Stimulated activated CD8-positive, alpha-beta memory T cell treated with anti-CD3 and anti-CD28 coated beads, Interleukin-4, amount 100 ng/mL, for 4 hours (primary cell): ENCODE results near the gene SLC5A5.

Experiments
- DNase-seq, 2 donors: peaks; one replicate each; pipeline ENCODE4 v3.0.0-alpha.2; 2020; ENCODE audit warnings: low read depth in 2 of 2, low spot score in 1 of 2

SLC5A5 gene

GRCh38 chr19:17846146-17846545 is 25.6 kb upstream of the SLC5A5 start:
- DNase-seq: no peak

GRCh38 chr19:17847538-17848366 is 24.0 kb upstream of the SLC5A5 start, which contains the start of gene JAK3:
Gene JAK3 (minus strand): TSS chr19:17847982. CDS start chr19:17844417, 3,565 bp downstream.
- DNase-seq: peak; percentile 76 to 82

- no peak for DNase-seq
Measured at GRCh38 chr19:17848595-17849292, 23.0 kb upstream of the SLC5A5 start.

GRCh38 chr19:17854061-17854460 is 17.7 kb upstream of the SLC5A5 start:
- DNase-seq: no peak

- DNase-seq: peak; percentile 75 to 93
Measured at GRCh38 chr19:17855280-17856152, 16.2 kb upstream of the SLC5A5 start.

- DNase-seq: peak; percentile 94 to 99
Measured at GRCh38 chr19:17859533-17860330, 12.0 kb upstream of the SLC5A5 start, which contains the start of gene RPL18A. Gene RPL18A (plus strand): TSS chr19:17859910. CDS start chr19:17859957, 47 bp downstream.

GRCh38 chr19:17860331-17860992 is 11.3 kb upstream of the SLC5A5 start:
- DNase-seq: no peak

- no peak for DNase-seq
Measured at GRCh38 chr19:17860993-17861360, 10.8 kb upstream of the SLC5A5 start.

GRCh38 chr19:17861542-17862402 is 10.0 kb upstream of the SLC5A5 start:
- DNase-seq: no peak

GRCh38 chr19:17862711-17863519 is 8.8 kb upstream of the SLC5A5 start:
- no peak for DNase-seq

GRCh38 chr19:17863520-17864182 is 8.1 kb upstream of the SLC5A5 start:
- no peak for DNase-seq

GRCh38 chr19:17865364-17866311 is 6.1 kb upstream of the SLC5A5 start:
- no peak for DNase-seq

GRCh38 chr19:17866312-17866963 is 5.3 kb upstream of the SLC5A5 start:
- no peak for DNase-seq

GRCh38 chr19:17866964-17867486 is 4.7 kb upstream of the SLC5A5 start:
- DNase-seq: no peak

- DNase-seq: no peak
Measured at GRCh38 chr19:17868669-17869068, 3.1 kb upstream of the SLC5A5 start.

GRCh38 chr19:17869114-17869608 is 2.6 kb upstream of the SLC5A5 start:
- DNase-seq: no peak
